Measurements from ENCODE around the gene CHRNA4.
"Not testable (repeated sequence)": the region's sequence is repeated elsewhere in the genome, so short reads cannot be mapped to it uniquely, and the experiment has no call there.

Gene CHRNA4

GRCh38 chr20:63308218-63308911 is 52.8 kb downstream of the CHRNA4 start:
- DNase-seq (ENCODE audit: low read depth), result no peak

- DNase-seq (ENCODE audit: low read depth), result no peak
These were observed 53.5 kb downstream of the CHRNA4 start for GRCh38 chr20:63307538-63308217.

GRCh38 chr20:63306673-63307537 is 54.2 kb downstream of the CHRNA4 start:
- no peak for DNase-seq (ENCODE audit: low read depth)

- not testable (repeated sequence) for DNase-seq (ENCODE audit: low read depth)
These were observed 55.0 kb downstream of the CHRNA4 start for GRCh38 chr20:63305933-63306672.

- DNase-seq (ENCODE audit: low read depth), result no peak
These were observed 55.8 kb downstream of the CHRNA4 start for GRCh38 chr20:63305393-63305792.

- no peak for DNase-seq (ENCODE audit: low read depth)
These were observed 58.0 kb downstream of the CHRNA4 start for GRCh38 chr20:63303095-63303666.

GRCh38 chr20:63301671-63302070 is 59.5 kb downstream of the CHRNA4 start:
- no peak for DNase-seq (ENCODE audit: low read depth)

- no peak for DNase-seq (ENCODE audit: low read depth)
These were observed 62.3 kb downstream of the CHRNA4 start for GRCh38 chr20:63298731-63299312.

- no peak for DNase-seq (ENCODE audit: low read depth)
These were observed 63.2 kb downstream of the CHRNA4 start for GRCh38 chr20:63297796-63298572.

- DNase-seq (ENCODE audit: low read depth), result no peak
These were observed 63.8 kb downstream of the CHRNA4 start for GRCh38 chr20:63297371-63297781.

GRCh38 chr20:63296531-63297299 is 64.4 kb downstream of the CHRNA4 start:
- no peak for DNase-seq (ENCODE audit: low read depth)

- no peak for DNase-seq (ENCODE audit: low read depth)
These were observed 65.3 kb downstream of the CHRNA4 start for GRCh38 chr20:63295846-63296245.

GRCh38 chr20:63295422-63295821 is 65.7 kb downstream of the CHRNA4 start:
- DNase-seq (ENCODE audit: low read depth), result no peak

- DNase-seq (ENCODE audit: low read depth), result no peak
These were observed 66.1 kb downstream of the CHRNA4 start for GRCh38 chr20:63295018-63295417.

- no peak for DNase-seq (ENCODE audit: low read depth)
These were observed 66.6 kb downstream of the CHRNA4 start for GRCh38 chr20:63294536-63294900.

- no peak for DNase-seq (ENCODE audit: low read depth)
These were observed 67.1 kb downstream of the CHRNA4 start for GRCh38 chr20:63293871-63294535.

GRCh38 chr20:63293456-63293855 is 67.7 kb downstream of the CHRNA4 start:
- DNase-seq (ENCODE audit: low read depth), result no peak
